ENCODE results near the gene VAMP1.
A peak's percentile ranks its signal among the peaks of the same experiment; 100 is the strongest.
"Not testable (repeated sequence)": the region's sequence is repeated elsewhere in the genome, so short reads cannot be mapped to it uniquely, and the experiment has no call there.

VAMP1 gene

GRCh38 chr12:6478416-6478815, 7.9 kb upstream of the VAMP1 start:
- in situ Hi-C loops (cut with HindIII; ENCODE audit: low sequenced_read_pairs): no loop called here
- H3K4me3 ChIP-seq (ENCODE audit: low read depth, low read length): no peak overlapping the region
- no peak for DNase-seq (ENCODE audit: low read depth, low spot score)
- TF ChIP-seq CTCF (IDR thresholded peaks at IDR 0.05; ENCODE audit: low read depth, low read length): no peak

GRCh38 chr12:6477601-6478377, 7.3 kb upstream of the VAMP1 start:
- H3K4me3 ChIP-seq (ENCODE audit: low read depth, low read length); DNase-seq (ENCODE audit: low read depth, low spot score); in situ Hi-C loops (cut with HindIII; ENCODE audit: low sequenced_read_pairs): not testable (repeated sequence)

GRCh38 chr12:6476489-6476888, 6.0 kb upstream of the VAMP1 start:
- in situ Hi-C loops (cut with HindIII; ENCODE audit: low sequenced_read_pairs): no loop called here
- DNase-seq (ENCODE audit: low read depth, low spot score): peak; percentile 74
- no peak overlapping the region for H3K4me3 ChIP-seq (ENCODE audit: low read depth, low read length)
- TF ChIP-seq CTCF (IDR thresholded peaks at IDR 0.05; ENCODE audit: low read depth, low read length): no peak

- DNase-seq (ENCODE audit: low read depth, low spot score); H3K4me3 ChIP-seq (ENCODE audit: low read depth, low read length); in situ Hi-C loops (cut with HindIII; ENCODE audit: low sequenced_read_pairs): not testable (repeated sequence)
Measured at GRCh38 chr12:6475233-6475975, 4.9 kb upstream of the VAMP1 start.

GRCh38 chr12:6472491-6472890, 2.0 kb upstream of the VAMP1 start:
- no peak overlapping the region for H3K4me3 ChIP-seq (ENCODE audit: low read depth, low read length)
- DNase-seq (ENCODE audit: low read depth, low spot score): no peak
- TF ChIP-seq CTCF (IDR thresholded peaks at IDR 0.05; ENCODE audit: low read depth, low read length): no peak
- in situ Hi-C loops (cut with HindIII; ENCODE audit: low sequenced_read_pairs): loop anchor here (25.0 kb wide), 1 partner anchor 160 kb away; the partner anchor contains the start of gene PLEKHG6

GRCh38 chr12:6471989-6472360, 1.5 kb upstream of the VAMP1 start:
- no peak overlapping the region for H3K4me3 ChIP-seq (ENCODE audit: low read depth, low read length)
- in situ Hi-C loops (cut with HindIII; ENCODE audit: low sequenced_read_pairs): loop anchor here (25.0 kb wide), 1 partner anchor 160 kb away; the partner anchor contains the start of gene PLEKHG6
- TF ChIP-seq CTCF (IDR thresholded peaks at IDR 0.05; ENCODE audit: low read depth, low read length): no peak
- DNase-seq (ENCODE audit: low read depth, low spot score): no peak

- peak overlapping the region; percentile 64 for H3K4me3 ChIP-seq (ENCODE audit: low read depth, low read length)
- in situ Hi-C loops (cut with HindIII; ENCODE audit: low sequenced_read_pairs): loop anchor here (25.0 kb wide), 1 partner anchor 157 kb away; the partner anchor contains the start of gene PLEKHG6
- DNase-seq (ENCODE audit: low read depth, low spot score): no peak
- TF ChIP-seq CTCF (IDR thresholded peaks at IDR 0.05; ENCODE audit: low read depth, low read length): no peak
Measured at GRCh38 chr12:6469609-6470374, 685 bp downstream of the VAMP1 start.

All from astrocyte of the spinal cord (primary cell).